Spleen (tissue), 7 donors: ENCODE data around the gene PTPRN2.
"Not testable (repeated sequence)": the region's sequence is repeated elsewhere in the genome, so short reads cannot be mapped to it uniquely, and the experiment has no call there.

Experiments used
- POLR2A ChIP-seq, 3 donors: fragments of 450-650 bp; IDR thresholded peaks; one replicate each; pipeline ENCODE4 v1.5.1; 2017; ENCODE audit warnings: antibody characterized with exemption in 3 of 3, mild to moderate bottlenecking in 1 of 3
- POLR2AphosphoS5 ChIP-seq, 3 donors: sonication (generic); formaldehyde crosslinking; IDR thresholded peaks; one replicate each; pipeline ENCODE4 v1.5.1; 2017; ENCODE audit warnings: antibody characterized with exemption in 3 of 3
- TF ChIP-seq, protein P1 (sequence below), 11 experiments: fragments of 200-600 bp in 7 of 11; fragments of 450-650 bp in 4 of 11; sonication (generic) in 4 of 11; IDR thresholded peaks in 8 of 11; conservative IDR thresholded peaks in 3 of 11; 1 replicate in 7 of 11; 2 replicates in 4 of 11; pipeline versions ENCODE4 v1.4.0 to v1.8.0; 2016 to 2021; ENCODE audit warnings: antibody characterized with exemption in 11 of 11, inconsistent platforms in 4 of 11, mild to moderate bottlenecking in 1 of 11
- donor health status: DM: no; HTN: no; CAD: no; lungs with moderate emphysema.
- donor health status: DM: no; HTN: no; CAD: no.
- donor health status: DM: no; HTN: no; CAD: no.

DNA sequence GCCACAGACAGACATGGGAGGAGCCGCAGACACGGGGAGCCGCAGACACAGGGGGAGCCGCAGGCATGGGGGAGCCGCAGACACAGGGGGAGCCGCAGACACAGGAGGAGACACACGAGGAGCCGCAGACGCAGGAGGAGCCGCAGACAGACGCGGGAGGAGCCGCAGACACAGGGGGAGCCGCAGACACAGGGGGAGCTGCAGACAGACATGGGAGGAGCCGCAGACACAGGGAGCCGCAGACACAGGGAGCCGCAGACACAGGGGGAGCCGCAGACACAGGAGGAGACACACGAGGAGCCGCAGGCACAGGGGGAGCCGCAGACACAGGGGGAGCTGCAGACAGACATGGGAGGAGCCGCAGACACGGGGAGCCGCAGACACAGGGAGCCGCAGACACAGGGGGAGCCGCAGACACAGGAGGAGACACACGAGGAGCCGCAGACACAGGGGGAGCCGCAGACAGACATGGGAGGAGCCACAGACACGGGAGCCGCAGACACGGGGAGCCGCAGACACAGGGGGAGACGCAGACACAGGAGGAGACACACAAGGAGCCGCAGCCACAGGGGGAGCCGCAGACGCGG lies 313.8 kb downstream of the PTPRN2 start:
- TF ChIP-seq, protein P1, sequence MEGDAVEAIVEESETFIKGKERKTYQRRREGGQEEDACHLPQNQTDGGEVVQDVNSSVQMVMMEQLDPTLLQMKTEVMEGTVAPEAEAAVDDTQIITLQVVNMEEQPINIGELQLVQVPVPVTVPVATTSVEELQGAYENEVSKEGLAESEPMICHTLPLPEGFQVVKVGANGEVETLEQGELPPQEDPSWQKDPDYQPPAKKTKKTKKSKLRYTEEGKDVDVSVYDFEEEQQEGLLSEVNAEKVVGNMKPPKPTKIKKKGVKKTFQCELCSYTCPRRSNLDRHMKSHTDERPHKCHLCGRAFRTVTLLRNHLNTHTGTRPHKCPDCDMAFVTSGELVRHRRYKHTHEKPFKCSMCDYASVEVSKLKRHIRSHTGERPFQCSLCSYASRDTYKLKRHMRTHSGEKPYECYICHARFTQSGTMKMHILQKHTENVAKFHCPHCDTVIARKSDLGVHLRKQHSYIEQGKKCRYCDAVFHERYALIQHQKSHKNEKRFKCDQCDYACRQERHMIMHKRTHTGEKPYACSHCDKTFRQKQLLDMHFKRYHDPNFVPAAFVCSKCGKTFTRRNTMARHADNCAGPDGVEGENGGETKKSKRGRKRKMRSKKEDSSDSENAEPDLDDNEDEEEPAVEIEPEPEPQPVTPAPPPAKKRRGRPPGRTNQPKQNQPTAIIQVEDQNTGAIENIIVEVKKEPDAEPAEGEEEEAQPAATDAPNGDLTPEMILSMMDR (IDR thresholded peaks at IDR 0.05 in 8 of 11, conservative IDR thresholded peaks at IDR 0.05 in 3 of 11), result not testable (repeated sequence)
- TF ChIP-seq POLR2AphosphoS5, POLR2A (IDR thresholded peaks at IDR 0.05): not testable (repeated sequence)
